MM.1S (cell line): ENCODE results near the gene GALNT10.

Experiments used
- EZH2 ChIP-seq: fragments of 300-600 bp; sonication (generic); optimal IDR thresholded peaks from 2 replicates; pipeline ENCODE3; 2017; ENCODE audit warnings: low read depth, mild to moderate bottlenecking, antibody characterized with exemption, low read length, mixed read lengths
- TF ChIP-seq, protein P1 (sequence below): fragments of 300-600 bp; sonication (generic); IDR thresholded peaks from 2 replicates; pipeline ENCODE4 v1.5.1; 2016; ENCODE audit warnings: antibody characterized with exemption, low read length, mixed read lengths

DNA sequence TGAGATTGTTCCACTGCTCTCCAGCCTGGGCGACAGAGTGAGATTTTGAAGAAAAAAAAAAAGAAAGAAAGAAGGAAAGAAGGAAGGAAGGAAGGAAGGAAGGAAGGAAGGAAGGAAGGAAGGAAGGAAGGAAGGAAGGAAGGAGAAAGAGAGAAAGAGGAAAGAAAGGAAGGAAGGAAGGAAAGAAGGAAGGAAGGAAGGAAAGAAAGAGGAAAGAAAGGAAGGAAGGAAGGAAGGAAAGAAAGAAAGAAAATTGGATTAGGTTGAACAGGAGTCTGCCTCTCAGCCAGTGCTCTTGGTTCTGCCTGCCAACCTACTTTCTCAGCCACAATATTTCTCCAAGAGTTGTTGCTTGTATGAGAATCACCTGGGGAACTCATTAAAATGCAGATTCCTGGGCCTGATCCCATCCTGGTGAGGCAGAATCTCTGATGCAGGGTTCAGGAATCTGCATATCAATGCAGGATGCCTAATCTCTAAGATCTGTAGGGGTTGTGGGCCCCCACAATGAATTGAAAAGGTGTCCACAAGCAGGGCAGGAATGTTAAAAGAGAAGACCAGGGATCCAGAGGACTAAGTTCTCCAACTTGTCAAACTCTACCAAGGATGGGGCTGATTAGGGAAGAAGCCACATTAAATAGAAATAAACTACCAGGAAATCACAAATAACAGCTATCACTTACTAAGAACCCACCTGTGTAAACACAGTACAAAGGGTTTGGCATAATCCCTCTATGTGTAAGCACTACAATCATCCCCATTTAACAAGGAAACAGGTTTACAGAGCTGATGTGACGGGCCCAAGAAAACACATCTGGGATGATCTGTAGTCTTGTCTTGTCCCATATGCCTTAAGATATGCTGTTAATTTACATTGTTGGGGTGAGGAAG lies 23.4 kb upstream of the GALNT10 start:
- TF ChIP-seq, protein P1, sequence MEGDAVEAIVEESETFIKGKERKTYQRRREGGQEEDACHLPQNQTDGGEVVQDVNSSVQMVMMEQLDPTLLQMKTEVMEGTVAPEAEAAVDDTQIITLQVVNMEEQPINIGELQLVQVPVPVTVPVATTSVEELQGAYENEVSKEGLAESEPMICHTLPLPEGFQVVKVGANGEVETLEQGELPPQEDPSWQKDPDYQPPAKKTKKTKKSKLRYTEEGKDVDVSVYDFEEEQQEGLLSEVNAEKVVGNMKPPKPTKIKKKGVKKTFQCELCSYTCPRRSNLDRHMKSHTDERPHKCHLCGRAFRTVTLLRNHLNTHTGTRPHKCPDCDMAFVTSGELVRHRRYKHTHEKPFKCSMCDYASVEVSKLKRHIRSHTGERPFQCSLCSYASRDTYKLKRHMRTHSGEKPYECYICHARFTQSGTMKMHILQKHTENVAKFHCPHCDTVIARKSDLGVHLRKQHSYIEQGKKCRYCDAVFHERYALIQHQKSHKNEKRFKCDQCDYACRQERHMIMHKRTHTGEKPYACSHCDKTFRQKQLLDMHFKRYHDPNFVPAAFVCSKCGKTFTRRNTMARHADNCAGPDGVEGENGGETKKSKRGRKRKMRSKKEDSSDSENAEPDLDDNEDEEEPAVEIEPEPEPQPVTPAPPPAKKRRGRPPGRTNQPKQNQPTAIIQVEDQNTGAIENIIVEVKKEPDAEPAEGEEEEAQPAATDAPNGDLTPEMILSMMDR = no peak
- TF ChIP-seq EZH2 = no peak
